Trophoblast cell (in vitro differentiated cells and primary cell): ENCODE measurements around the gene GLT8D1.

Experiments used
- DNase-seq, 2 donors: peaks; one replicate each; pipeline ENCODE4 v3.0.0-alpha.2; 2016
- H2AFZ ChIP-seq: 2 replicates; pipeline ENCODE4 v1.6.1; 2013; ENCODE audit warnings: low read length, moderate library complexity, mild to moderate bottlenecking; ENCODE audit not compliant: insufficient read depth, poor library complexity
- H2AK5ac ChIP-seq: 2 replicates; pipeline ENCODE4 v1.6.1; 2013; ENCODE audit warnings: mild to moderate bottlenecking, low read length
- H2BK120ac ChIP-seq: 2 replicates; pipeline ENCODE4 v1.6.1; 2013; ENCODE audit warnings: low read length, mild to moderate bottlenecking, moderate library complexity; ENCODE audit not compliant: insufficient read depth, poor library complexity
- H2BK12ac ChIP-seq: 2 replicates; pipeline ENCODE4 v1.6.1; 2013; ENCODE audit warnings: mild to moderate bottlenecking, low read length, moderate library complexity
- H2BK5ac ChIP-seq: 2 replicates; pipeline ENCODE4 v1.6.1; 2013; ENCODE audit warnings: low read length, low read depth, moderate library complexity, mild to moderate bottlenecking; ENCODE audit not compliant: poor library complexity
- H3K14ac ChIP-seq: 2 replicates; pipeline ENCODE4 v1.6.1; 2013; ENCODE audit warnings: mild to moderate bottlenecking, low read length
- H3K18ac ChIP-seq: 2 replicates; pipeline ENCODE4 v1.6.1; 2013; ENCODE audit warnings: mild to moderate bottlenecking, low read length
- H3K23ac ChIP-seq: 2 replicates; pipeline ENCODE4 v1.6.1; 2013; ENCODE audit warnings: low read length
- H3K27ac ChIP-seq: 2 replicates; pipeline ENCODE4 v1.5.1; 2013; ENCODE audit warnings: low read depth, mild to moderate bottlenecking, inconsistent platforms, low read length, moderate library complexity
- H3K27me3 ChIP-seq: 2 replicates; pipeline ENCODE4 v1.6.1; 2013; ENCODE audit warnings: inconsistent platforms, mild to moderate bottlenecking, low read length, moderate library complexity; ENCODE audit not compliant: insufficient read depth
- H3K36me3 ChIP-seq, 2 experiments: 1 replicate in 1 of 2; 2 replicates in 1 of 2; pipeline ENCODE4 v1.6.1; 2013; ENCODE audit warnings: low read length in 2 of 2, mild to moderate bottlenecking in 2 of 2, moderate library complexity in 1 of 2; ENCODE audit not compliant: insufficient read depth in 2 of 2, control insufficient read depth in 1 of 2
- H3K4ac ChIP-seq: 2 replicates; pipeline ENCODE4 v1.6.1; 2013; ENCODE audit warnings: low read depth, mild to moderate bottlenecking, low read length, moderate library complexity
- H3K4me1 ChIP-seq, 2 experiments: 1 replicate in 1 of 2; 2 replicates in 1 of 2; pipeline ENCODE4 v1.6.1; 2013; ENCODE audit warnings: low read length in 2 of 2, mild to moderate bottlenecking in 2 of 2, moderate library complexity in 1 of 2; ENCODE audit not compliant: insufficient read depth in 2 of 2, control insufficient read depth in 1 of 2
- H3K4me2 ChIP-seq: 2 replicates; pipeline ENCODE4 v1.6.1; 2013; ENCODE audit warnings: inconsistent platforms, mild to moderate bottlenecking, low read length, moderate library complexity
- H3K4me3 ChIP-seq: 2 replicates; pipeline ENCODE4 v1.5.1; 2013; ENCODE audit warnings: mild to moderate bottlenecking, low read depth, low read length, inconsistent platforms
- H3K79me1 ChIP-seq: one replicate; pipeline ENCODE4 v1.6.1; 2013; ENCODE audit warnings: low read length
- H3K79me2 ChIP-seq: 2 replicates; pipeline ENCODE4 v1.6.1; 2013; ENCODE audit warnings: low read length, mild to moderate bottlenecking; ENCODE audit not compliant: control insufficient read depth, insufficient read depth, poor library complexity
- H3K9ac ChIP-seq: 2 replicates; pipeline ENCODE4 v1.6.1; 2013; ENCODE audit warnings: mild to moderate bottlenecking, low read length
- H3K9me3 ChIP-seq: 2 replicates; pipeline ENCODE4 v1.6.1; 2013; ENCODE audit warnings: low read depth, mild to moderate bottlenecking, control low read depth, inconsistent platforms, low read length; ENCODE audit not compliant: insufficient read depth
- H4K12ac ChIP-seq: 2 replicates; pipeline ENCODE4 v1.6.1; 2013; ENCODE audit warnings: low read depth, mild to moderate bottlenecking, low read length, moderate library complexity
- H4K8ac ChIP-seq: 2 replicates; pipeline ENCODE4 v1.6.1; 2013; ENCODE audit warnings: low read depth, mild to moderate bottlenecking, low read length, moderate library complexity
- H4K91ac ChIP-seq: one replicate; pipeline ENCODE4 v1.6.1; 2013; ENCODE audit warnings: low read depth, mild to moderate bottlenecking, low read length, moderate library complexity
- WGBS: extraction: QIAGEN DNeasy Blood & Tissue Kit; methylation state at CpG from one replicate; pipeline ENCODE4 v1.1.7; 2013; ENCODE audit warnings: missing lambda C conversion rate; ENCODE audit not compliant: insufficient read length, insufficient coverage; ENCODE audit errors: extremely low coverage; 5-methylcytosine and 5-hydroxymethylcytosine counted together

Gene GLT8D1

DNA sequence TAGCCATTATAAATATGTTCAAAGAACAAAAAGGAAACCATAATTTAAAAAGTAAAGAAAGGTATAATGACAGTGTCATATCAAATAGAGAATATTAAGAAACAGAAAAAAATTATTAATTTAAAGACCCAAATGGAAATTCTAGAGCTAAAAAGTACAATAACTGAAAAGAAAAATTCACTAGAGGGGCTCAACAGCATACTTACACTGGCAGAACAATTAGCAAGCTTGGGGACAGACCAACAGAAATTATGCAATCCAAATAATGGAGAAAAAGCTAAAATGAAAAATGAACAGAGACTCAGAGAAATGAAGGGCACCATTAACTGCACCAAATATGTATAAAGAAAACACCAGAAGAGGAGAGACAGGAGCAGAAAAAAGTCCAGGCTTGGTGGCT lies 14.0 kb upstream of the GLT8D1 start:
- Histone ChIP-seq H4K12ac (no peak overlapping the region), H3K4me3 (no peak overlapping the region), H3K18ac (no peak overlapping the region), H3K4ac (no peak overlapping the region), H4K8ac (no peak overlapping the region), H2AFZ (no peak overlapping the region), H3K79me1 (no peaks in the 10 kb centered on the region), H4K91ac (no peak overlapping the region), H3K27ac (no peak overlapping the region), H2BK12ac (no peak overlapping the region), H3K14ac (no peak overlapping the region), H2BK5ac (no peak overlapping the region), H3K23ac (no peak overlapping the region), H3K27me3 (no peaks in the 10 kb centered on the region), H2AK5ac (no peak overlapping the region), H3K9ac (no peak overlapping the region), H3K79me2 (no peaks in the 10 kb centered on the region), H3K4me1 (peaks cover 6 to 8% of the 10 kb centered on the region in 2 experiments), H3K4me2 (no peak overlapping the region), H3K9me3 (no peaks in the 10 kb centered on the region), H2BK120ac (no peak overlapping the region), H3K36me3 (peaks cover 0 to 3% of the 10 kb centered on the region in 2 experiments)
- no peak for DNase-seq

GRCh38 chr3:52715714-52716305 lies 10.2 kb upstream of the GLT8D1 start:
- no peak overlapping the region for H2BK120ac ChIP-seq
- H4K8ac ChIP-seq = no peak overlapping the region
- H2BK12ac ChIP-seq = no peak overlapping the region
- no peak overlapping the region for H3K18ac ChIP-seq
- H3K36me3 ChIP-seq = peaks cover 3% of the 10 kb centered on the region in 2 experiments
- no peak overlapping the region for H4K91ac ChIP-seq
- H3K9me3 ChIP-seq = peaks cover 2% of the 10 kb centered on the region
- no peak overlapping the region for H3K9ac ChIP-seq
- WGBS = no CpG with 5 or more reads among the region's 11 CpGs
- no peak overlapping the region for H3K23ac ChIP-seq
- no peak overlapping the region for H2AK5ac ChIP-seq
- H3K4me1 ChIP-seq = peaks cover 5 to 8% of the 10 kb centered on the region in 2 experiments
- H4K12ac ChIP-seq = no peak overlapping the region
- H3K4me2 ChIP-seq = no peak overlapping the region
- H2AFZ ChIP-seq = no peak overlapping the region
- no peak overlapping the region for H2BK5ac ChIP-seq
- no peaks in the 10 kb centered on the region for H3K79me2 ChIP-seq
- no peaks in the 10 kb centered on the region for H3K79me1 ChIP-seq
- H3K14ac ChIP-seq = no peak overlapping the region
- no peak overlapping the region for H3K4me3 ChIP-seq
- no peak overlapping the region for H3K27ac ChIP-seq
- H3K27me3 ChIP-seq = no peaks in the 10 kb centered on the region
- H3K4ac ChIP-seq = no peak overlapping the region
- no peak for DNase-seq

- H2BK12ac ChIP-seq = no peak overlapping the region
- H3K9ac ChIP-seq = no peak overlapping the region
- H3K4me2 ChIP-seq = peak overlapping the region; percentile 58
- H3K9me3 ChIP-seq = peaks cover 2% of the 10 kb centered on the region
- no peak overlapping the region for H2BK120ac ChIP-seq
- H4K12ac ChIP-seq = no peak overlapping the region
- H3K27me3 ChIP-seq = no peaks in the 10 kb centered on the region
- WGBS = no CpG with 5 or more reads among the region's 39 CpGs
- no peak overlapping the region for H3K23ac ChIP-seq
- peaks cover 5 to 8% of the 10 kb centered on the region in 2 experiments for H3K4me1 ChIP-seq
- no peak overlapping the region for H3K14ac ChIP-seq
- H3K36me3 ChIP-seq = peaks cover 3% of the 10 kb centered on the region in 2 experiments
- H3K4ac ChIP-seq = no peak overlapping the region
- peak overlapping the region; percentile 19 for H4K8ac ChIP-seq
- no peak overlapping the region for H2AK5ac ChIP-seq
- H3K27ac ChIP-seq = no peak overlapping the region
- H3K79me1 ChIP-seq = no peaks in the 10 kb centered on the region
- no peak overlapping the region for H2AFZ ChIP-seq
- DNase-seq = no peak
- H4K91ac ChIP-seq = no peak overlapping the region
- no peak overlapping the region for H2BK5ac ChIP-seq
- H3K79me2 ChIP-seq = no peaks in the 10 kb centered on the region
- peak overlapping the region; percentile 4 for H3K4me3 ChIP-seq
- no peak overlapping the region for H3K18ac ChIP-seq
Measured at GRCh38 chr3:52714335-52715302, 9.0 kb upstream of the GLT8D1 start.

- DNase-seq = no peak
- Histone ChIP-seq H3K27me3 (no peaks in the 10 kb centered on the region), H2BK5ac (no peak overlapping the region), H3K36me3 (peaks cover 3 to 6% of the 10 kb centered on the region in 2 experiments), H3K18ac (no peak overlapping the region), H3K9ac (no peak overlapping the region), H3K79me1 (no peaks in the 10 kb centered on the region), H3K4me3 (no peak overlapping the region), H2BK12ac (no peak overlapping the region), H2BK120ac (no peak overlapping the region), H4K12ac (no peak overlapping the region), H3K4ac (no peak overlapping the region), H4K91ac (no peak overlapping the region), H3K79me2 (no peaks in the 10 kb centered on the region), H2AFZ (no peak overlapping the region), H3K4me1 (peaks cover 5 to 8% of the 10 kb centered on the region in 2 experiments), H3K23ac (no peak overlapping the region), H2AK5ac (no peak overlapping the region), H3K9me3 (peaks cover 2% of the 10 kb centered on the region), H3K14ac (no peak overlapping the region), H3K4me2 (no peak overlapping the region), H4K8ac (no peak overlapping the region), H3K27ac (no peak overlapping the region)
- WGBS = no CpG with 5 or more reads among the region's 17 CpGs
Measured at GRCh38 chr3:52712291-52713212, 7.0 kb upstream of the GLT8D1 start.
